SW 1271 (cell line): ENCODE measurements around the gene SLC35B3.
"Not testable (repeated sequence)": the region's sequence is repeated elsewhere in the genome, so short reads cannot be mapped to it uniquely, and the experiment has no call there.

Experiments
- DNase-seq, 2 experiments: peaks; one replicate each; lab custom pipeline; 2025; lab: John Stamatoyannopoulos, UW

Gene SLC35B3

GRCh38 chr6:8435093-8435844 is at the start of gene SLC35B3:
Gene SLC35B3 (minus strand): TSS chr6:8435545.
- peak; percentile 71 to 91 for DNase-seq

GRCh38 chr6:8483650-8484049 is 48.3 kb upstream of the SLC35B3 start:
- DNase-seq, result no peak

DNA sequence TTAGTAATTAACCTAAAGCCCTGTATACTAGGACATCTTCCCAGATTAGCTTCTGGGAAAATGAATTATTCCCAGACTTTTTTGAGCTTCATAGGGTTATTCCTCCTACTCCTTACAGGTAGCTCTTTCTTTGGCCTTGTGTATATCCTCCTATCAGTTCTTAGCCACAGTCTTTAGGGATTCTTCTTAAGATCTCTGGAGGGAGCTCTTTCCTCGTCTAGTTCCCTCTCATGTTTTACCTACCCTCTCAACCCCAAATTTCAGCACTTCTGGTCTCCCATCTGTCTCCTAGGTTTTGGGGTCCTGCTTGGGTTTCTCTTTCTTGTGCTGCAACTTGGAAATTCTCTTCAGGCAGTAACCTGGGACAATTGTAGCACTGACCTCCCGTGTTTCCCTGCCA is 46.4 kb upstream of the SLC35B3 start:
- peak in 1 of 2 experiments; percentile 60 for DNase-seq

GRCh38 chr6:8478418-8478817 is 43.1 kb upstream of the SLC35B3 start:
- DNase-seq, result no peak

GRCh38 chr6:8476656-8477055 is 41.3 kb upstream of the SLC35B3 start:
- no peak for DNase-seq

DNA sequence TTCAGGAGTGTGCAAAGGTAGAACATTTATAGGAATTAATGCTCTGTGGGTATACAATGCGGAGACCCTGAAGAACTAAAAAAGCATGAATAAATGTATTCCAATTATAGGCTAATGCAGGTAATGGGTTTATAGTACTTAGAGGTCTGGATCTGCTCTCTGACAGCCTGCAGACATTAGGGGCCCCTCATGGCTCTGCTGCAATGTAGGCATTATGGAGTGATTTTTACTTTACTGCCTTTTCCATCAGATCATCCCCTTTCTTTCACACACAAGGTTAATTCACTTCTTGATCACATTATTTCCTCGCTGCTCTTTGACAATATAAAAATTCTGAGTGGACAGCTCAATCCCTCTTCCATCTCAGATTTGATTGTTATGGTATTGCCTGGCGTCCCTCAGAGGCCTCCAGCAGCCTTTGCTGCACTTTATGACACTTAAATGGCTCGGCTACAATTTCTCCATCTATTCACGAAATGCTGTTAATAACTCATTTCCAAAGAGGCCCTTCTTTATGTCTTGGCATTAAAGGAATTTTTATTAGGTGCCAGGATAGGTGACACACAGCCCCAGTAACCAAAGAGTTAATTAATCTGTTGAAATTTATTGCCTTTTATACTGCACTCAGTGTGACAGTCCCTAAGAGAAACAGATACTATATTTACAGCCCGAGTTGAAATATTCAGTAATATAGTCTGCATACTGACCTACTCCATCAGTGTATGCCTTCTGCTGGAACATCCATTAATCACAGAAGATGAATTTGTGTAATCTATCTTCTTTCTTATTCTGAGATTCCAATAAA is 33.4 kb upstream of the SLC35B3 start:
- no peak for DNase-seq

DNA sequence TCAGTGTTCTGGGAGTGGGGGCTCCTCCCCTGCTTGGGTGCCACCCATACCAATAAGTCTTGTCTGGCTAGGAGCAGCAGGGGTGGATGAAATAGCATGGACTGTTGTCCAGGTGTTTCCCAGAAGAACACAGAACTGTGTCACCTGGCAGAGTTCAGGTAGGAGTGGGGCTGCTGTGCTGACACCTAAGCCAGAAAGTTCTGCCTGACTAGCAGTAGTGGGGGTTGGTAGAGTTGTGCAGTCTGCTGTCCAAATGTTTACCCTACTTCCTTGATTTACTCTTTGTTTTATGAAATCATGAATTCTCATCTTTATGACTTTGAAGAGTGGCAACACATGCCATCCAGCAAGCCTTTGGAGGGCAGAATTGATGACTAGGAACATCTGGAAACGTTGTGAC is 27.3 kb upstream of the SLC35B3 start:
- DNase-seq, result no peak

GRCh38 chr6:8462169-8462568 is 26.8 kb upstream of the SLC35B3 start:
- no peak for DNase-seq

- DNase-seq, result no peak
Measured at GRCh38 chr6:8446391-8446790, 11.0 kb upstream of the SLC35B3 start.

DNA sequence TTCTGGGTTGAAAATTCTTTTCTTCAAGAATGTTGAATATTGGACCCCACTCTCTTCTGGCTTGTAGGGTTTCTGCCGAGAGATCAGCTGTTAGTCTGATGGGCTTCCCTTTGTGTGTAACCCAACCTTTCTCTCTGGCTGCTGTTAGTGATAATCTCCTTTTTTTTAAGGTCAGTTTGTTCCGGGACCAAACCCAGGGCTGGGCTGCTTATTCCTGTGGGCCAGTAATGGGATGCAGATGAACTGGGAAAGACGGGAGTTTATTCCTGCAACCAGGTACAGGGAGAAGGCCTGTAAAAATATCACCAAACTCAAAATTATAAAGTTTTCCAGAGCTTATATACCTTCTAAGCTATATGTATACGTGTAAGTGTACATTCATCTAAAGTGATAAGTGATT is 10.6 kb upstream of the SLC35B3 start:
- not testable (repeated sequence) for DNase-seq

DNA sequence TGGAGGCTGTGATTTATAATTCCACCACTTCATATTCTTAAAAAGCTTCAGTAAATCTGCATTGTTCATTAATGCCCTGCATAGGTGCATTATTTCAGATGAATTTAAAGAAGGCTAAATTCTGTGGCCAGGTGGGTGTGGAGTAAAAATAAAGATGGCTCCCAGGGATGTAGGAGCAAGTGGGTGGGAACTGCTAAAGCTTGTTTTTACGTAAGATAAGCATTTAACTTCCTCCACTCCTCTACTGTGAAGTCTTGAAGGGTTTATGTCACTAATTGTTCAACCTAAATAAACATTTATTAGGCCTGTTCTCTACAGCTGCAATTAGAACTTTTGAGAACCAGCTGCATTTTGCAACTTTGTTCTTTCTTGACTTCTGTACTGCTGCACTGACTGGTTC is 6.8 kb upstream of the SLC35B3 start:
- no peak for DNase-seq

DNA sequence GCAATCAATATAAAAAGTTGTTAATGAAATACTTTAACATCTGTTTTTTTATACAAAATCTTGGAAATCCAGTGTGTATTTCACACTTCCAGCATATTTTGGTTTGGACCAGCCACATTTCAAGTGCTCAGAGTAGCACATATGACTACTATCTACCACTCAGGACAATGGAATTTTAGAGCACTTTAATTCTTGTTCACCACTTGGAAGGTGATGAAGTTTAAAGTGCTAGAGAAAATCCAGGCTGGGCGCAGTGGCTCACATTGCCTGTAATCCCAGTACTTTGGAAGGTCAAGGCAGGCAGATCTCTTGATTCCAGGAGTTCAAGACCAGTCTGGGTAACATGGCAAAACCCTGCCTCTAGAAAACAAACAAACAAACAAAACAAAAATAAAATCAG is 6.1 kb upstream of the SLC35B3 start:
- no peak for DNase-seq

DNA sequence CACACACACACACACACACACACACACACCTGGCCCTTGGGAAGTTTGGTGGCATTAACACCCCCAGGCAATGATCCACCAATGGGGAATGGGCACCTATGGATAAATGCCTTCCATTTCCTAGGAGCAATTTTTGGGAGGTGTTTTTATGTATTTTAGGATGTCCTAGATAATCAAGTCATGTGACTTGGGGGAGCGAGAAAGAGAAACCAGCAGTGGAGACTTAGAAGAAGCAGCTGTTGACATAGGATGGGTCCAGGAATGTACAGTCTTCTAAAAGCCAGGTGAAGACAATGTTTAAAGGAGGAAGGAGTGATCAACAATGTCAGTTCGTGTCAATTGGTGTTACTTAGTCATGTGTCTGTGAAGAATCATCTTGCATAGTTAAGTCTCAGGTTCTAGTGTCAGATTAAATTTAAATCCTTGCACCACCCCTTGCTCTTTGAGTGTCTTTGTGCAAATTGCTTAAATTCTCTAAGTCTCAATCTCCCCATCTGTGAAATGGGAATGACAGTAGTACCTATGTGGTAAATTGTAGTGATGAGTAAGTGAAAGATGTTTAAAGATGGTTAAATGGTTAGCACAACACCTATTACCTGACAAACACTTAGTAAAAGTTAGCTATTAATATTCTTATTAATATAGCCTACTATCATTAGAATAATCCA is 4.4 kb upstream of the SLC35B3 start:
- DNase-seq, result no peak

DNA sequence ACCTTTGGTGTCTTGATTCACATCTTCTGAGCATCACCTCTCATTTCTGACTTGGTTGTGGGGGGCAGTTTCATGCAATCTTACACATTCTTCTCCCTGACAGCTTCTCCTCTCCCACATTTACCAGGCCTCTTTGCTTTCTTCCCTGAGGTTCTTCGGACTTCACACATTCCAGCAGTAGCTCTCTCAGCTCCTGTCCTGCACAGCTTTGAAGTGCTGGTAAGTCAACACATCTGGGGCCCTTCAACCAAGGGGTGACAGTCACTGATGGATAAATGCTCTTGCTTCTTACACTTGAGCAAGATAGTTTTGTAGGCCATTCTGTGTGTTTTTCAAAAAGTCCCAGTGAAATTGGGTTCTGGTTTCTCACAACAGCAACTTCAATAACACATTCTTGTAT is 2.5 kb upstream of the SLC35B3 start:
- no peak for DNase-seq

- no peak for DNase-seq
Measured at GRCh38 chr6:8436966-8437365, 1.6 kb upstream of the SLC35B3 start.

- peak in 1 of 2 experiments; percentile 78 for DNase-seq
Measured at GRCh38 chr6:8435845-8436168, 462 bp upstream of the SLC35B3 start.

DNA sequence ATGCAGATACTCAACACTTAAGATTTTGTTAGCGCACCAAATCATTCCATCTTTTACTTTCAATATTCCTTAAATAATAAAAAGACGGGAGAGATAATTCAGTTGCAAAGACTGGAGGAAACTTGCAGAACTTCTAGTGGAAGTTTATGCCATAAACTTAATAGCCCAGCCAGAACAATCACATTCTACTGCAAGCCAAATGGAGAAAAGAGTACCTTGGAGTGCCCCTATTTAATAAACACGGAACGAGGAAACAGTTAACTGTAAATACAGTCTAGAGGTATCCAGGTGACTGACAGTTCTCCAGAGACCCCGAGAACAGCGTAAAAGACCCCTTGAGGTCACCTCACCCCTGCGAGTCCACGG is 635 bp downstream of the SLC35B3 start:
- DNase-seq, result peak in 1 of 2 experiments; percentile 46

DNA sequence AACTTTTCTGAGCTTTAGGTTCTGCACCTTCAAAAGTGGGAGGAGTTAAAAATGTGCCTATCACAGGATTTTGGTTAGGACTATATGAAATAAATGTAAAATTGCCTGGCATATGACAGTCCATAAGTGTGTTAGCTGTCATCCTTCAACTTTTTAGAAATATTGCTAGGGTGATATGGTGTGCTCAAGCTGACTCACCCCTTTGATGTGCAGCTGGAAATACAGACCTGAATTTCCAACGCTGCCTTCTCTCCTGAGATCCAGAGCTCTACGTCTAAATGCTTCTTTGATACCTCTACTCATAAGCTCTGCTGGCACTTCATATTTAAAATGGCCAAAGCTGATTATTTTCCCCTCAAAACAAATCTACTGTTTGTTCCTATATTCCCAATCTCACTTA is 2.7 kb downstream of the SLC35B3 start:
- no peak for DNase-seq

DNA sequence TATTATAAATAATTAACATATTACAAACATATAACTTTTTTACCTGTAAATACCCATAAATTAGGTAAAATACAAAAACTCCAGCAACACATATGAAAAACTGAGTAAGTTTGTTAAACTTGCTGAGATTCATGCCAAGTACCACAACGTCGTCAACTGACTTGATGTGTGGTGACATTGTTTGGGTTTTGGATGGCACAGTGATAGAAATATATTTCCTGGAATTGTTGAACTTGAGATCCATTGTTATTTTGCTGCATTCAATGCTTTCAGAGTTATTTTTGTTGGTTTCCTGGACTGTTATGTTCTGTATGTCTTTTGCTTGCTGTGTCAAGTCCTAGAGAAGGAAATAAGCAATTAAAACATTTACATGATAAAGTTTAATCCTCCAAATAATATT is 5.5 kb downstream of the SLC35B3 start:
- DNase-seq, result no peak

DNA sequence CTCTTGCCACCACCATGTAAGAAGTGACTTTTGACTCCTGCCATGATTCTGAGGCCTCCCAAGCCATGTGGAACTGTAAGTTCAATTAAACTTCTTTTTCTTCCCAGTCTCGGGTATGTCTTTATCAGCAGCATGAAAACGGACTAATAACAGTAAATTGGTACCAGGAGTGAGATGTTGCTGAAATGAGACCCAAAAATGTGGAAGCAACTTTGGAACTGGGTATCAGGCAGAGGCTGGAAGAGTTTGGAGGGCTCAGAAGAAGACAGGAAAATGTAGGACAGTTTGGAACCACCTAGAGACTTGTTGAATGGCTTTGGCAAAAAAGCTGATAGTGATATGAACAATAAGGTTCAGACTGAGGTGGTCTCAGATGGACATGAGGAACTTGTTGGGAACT is 8.8 kb downstream of the SLC35B3 start:
- DNase-seq, result not testable (repeated sequence)

DNA sequence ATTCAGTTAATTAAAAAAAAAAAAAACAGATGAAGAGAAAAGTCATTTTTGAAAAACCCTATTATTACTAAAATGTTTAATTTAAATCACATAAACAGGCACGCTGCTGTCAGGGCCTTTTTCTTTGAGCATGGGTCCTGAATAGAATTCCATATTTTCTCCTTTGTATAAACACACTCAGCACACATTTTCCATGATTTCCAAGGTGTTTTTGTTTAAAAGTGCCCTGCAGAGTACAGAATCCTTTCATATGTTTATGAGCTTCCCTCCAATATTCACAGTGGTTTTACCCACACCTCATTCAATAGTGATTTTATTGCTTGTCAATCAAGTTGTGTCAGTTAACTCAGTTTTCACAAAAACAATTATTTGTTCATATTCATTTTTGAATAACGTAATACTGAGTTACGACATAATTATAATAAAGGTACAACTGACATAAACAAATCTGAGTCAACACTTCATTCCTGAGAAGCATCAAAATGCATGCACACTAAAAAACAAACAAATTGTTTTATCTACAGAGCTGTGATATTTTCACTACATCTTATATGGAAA is 15.2 kb downstream of the SLC35B3 start:
- DNase-seq, result no peak

DNA sequence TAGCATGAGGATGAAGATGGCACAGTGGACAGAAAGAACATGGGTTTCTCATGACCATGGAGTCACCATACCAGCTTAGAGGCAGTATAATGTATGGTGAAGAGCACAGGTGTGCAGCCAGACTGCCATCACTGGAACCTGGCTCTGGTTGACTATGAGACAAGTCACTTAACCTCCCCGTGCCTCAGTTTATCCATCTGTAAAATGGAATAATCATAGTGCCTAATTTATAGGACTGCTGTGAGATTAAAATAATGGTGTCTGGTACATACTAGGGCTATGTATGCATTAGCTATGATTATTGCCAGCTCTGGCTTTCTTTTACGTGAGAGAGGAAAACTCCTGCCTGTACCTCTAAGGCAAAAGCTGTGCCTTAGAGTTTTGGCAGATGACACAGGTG is 19.4 kb downstream of the SLC35B3 start:
- no peak for DNase-seq

DNA sequence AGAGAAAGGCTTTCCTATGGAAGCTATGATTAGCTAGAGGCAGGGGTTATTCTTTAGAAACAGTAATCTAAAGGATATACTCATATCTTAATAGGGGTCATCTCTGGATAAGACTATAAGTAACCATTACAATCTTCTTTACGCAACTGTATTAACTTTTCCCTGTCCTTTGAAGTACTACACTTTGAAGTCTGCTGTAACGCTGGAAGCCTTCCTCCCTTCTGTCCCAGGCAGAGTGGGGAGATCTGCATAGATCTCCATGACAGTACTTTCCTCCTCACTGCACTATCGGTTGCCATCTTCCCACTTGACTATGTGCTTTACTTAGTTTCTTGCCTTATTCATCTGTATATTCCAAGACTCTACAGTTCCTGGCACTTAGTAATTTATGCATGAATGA is 20.1 kb downstream of the SLC35B3 start:
- no peak for DNase-seq
